Measurements from ENCODE around the gene USP15.

DNA sequence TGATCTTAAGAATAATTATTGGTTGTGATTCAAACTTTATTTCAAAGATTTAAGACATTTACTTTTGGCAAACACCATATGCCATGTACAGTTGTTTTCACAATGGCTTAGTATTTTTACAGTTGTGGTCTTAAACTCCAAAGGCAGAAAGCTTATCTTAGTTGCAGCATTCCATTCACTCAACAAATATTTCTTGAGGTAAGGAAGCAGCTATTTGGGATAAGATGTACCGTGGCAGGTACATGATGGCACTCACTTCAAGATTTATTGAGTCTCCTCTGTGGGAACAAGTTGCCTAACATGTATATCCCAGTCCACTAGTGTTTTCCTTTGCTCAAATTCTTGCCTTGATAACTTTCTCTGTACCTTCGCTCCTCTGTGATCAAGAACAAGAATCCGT is 198.4 kb downstream of the USP15 start:
- TF ChIP-seq, protein P1, sequence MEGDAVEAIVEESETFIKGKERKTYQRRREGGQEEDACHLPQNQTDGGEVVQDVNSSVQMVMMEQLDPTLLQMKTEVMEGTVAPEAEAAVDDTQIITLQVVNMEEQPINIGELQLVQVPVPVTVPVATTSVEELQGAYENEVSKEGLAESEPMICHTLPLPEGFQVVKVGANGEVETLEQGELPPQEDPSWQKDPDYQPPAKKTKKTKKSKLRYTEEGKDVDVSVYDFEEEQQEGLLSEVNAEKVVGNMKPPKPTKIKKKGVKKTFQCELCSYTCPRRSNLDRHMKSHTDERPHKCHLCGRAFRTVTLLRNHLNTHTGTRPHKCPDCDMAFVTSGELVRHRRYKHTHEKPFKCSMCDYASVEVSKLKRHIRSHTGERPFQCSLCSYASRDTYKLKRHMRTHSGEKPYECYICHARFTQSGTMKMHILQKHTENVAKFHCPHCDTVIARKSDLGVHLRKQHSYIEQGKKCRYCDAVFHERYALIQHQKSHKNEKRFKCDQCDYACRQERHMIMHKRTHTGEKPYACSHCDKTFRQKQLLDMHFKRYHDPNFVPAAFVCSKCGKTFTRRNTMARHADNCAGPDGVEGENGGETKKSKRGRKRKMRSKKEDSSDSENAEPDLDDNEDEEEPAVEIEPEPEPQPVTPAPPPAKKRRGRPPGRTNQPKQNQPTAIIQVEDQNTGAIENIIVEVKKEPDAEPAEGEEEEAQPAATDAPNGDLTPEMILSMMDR (IDR thresholded peaks at IDR 0.05) = no peak
- TF ChIP-seq POLR2A (IDR thresholded peaks at IDR 0.05) (no peak), EP300 (IDR thresholded peaks at IDR 0.05) (no peak)
